H1 (cell line): ENCODE results near the gene INPP4A. TPM values are rescaled to one million over a fixed set of nuclear protein-coding genes. Genes with fewer than 3 reads are reported as not detected.

ENCODE experiments used
- CTCF ChIA-PET: fragments of 300-600 bp; sonication (Branson Sonifier 250); formaldehyde crosslinking; loops from one replicate; lab custom pipeline; 2021; ENCODE audit not compliant: partially characterized antibody; lab: Charles Lee
- POLR2A ChIA-PET: fragments of 300-600 bp; sonication (Branson Sonifier 250); formaldehyde crosslinking; loops from one replicate; lab custom pipeline; 2021; ENCODE audit warnings: inconsistent platforms; ENCODE audit not compliant: partially characterized antibody; lab: Charles Lee
- DNase-seq, 2 experiments: peaks; one replicate each; pipeline versions ENCODE4 v3.0.0 to v3.0.0-alpha.2; 2010 to 2022; ENCODE audit warnings: low spot score in 2 of 2, low read depth in 1 of 2, mixed read lengths in 1 of 2
- FAIRE-seq: peaks from 2 replicates; lab custom pipeline; 2011; peaks lifted over from hg19 to GRCh38; lab: Jason Lieb, UNC
- H2AFZ ChIP-seq: 2 replicates; pipeline ENCODE4 v1.8.1; 2012; ENCODE audit warnings: low read length, inconsistent platforms
- H2AK5ac ChIP-seq: 2 replicates; pipeline ENCODE4 v1.6.1; 2013; ENCODE audit warnings: low read depth, low read length
- H2BK120ac ChIP-seq: replicated peaks from 2 replicates; pipeline ENCODE3; 2013; ENCODE audit warnings: low read depth, low read length, inconsistent platforms
- H2BK12ac ChIP-seq: 2 replicates; pipeline ENCODE4 v1.6.1; 2013; ENCODE audit warnings: low read depth, low read length
- H2BK15ac ChIP-seq: 2 replicates; pipeline ENCODE4 v1.6.1; 2013; ENCODE audit warnings: low read length
- H2BK20ac ChIP-seq: 2 replicates; pipeline ENCODE4 v1.6.1; 2013; ENCODE audit warnings: low read length
- H2BK5ac ChIP-seq: 2 replicates; pipeline ENCODE4 v1.6.1; 2013; ENCODE audit warnings: low read depth, low read length
- H3K14ac ChIP-seq: 2 replicates; pipeline ENCODE4 v1.6.1; 2013; ENCODE audit warnings: inconsistent platforms; ENCODE audit not compliant: insufficient read length
- H3K18ac ChIP-seq: 2 replicates; pipeline ENCODE4 v1.6.1; 2013; ENCODE audit warnings: low read length; ENCODE audit errors: extremely low read depth
- H3K23ac ChIP-seq: 2 replicates; pipeline ENCODE4 v1.6.1; 2013; ENCODE audit warnings: inconsistent platforms; ENCODE audit not compliant: insufficient read length
- H3K23me2 ChIP-seq: 2 replicates; pipeline ENCODE4 v1.6.1; 2013; ENCODE audit warnings: low read depth, low read length
- H3K27ac ChIP-seq: 2 replicates; pipeline ENCODE4 v1.6.1; 2011; ENCODE audit warnings: low read depth, low read length, inconsistent platforms
- H3K27me3 ChIP-seq, 4 experiments: replicated peaks in 1 of 4; 1 replicate in 1 of 4; 2 replicates in 3 of 4; pipeline versions ENCODE4 v1.6.1 to v1.8.1; 2011 to 2013; ENCODE audit warnings: low read length in 3 of 4, mild to moderate bottlenecking in 3 of 4, inconsistent platforms in 2 of 4, mixed read lengths in 2 of 4, moderate library complexity in 1 of 4; ENCODE audit not compliant: control insufficient read depth in 3 of 4, insufficient read depth in 3 of 4; ENCODE audit errors: extremely low read depth in 1 of 4
- H3K36me3 ChIP-seq, 4 experiments: 2 replicates each; pipeline versions ENCODE4 v1.6.1 to v1.8.1; 2011 to 2013; ENCODE audit warnings: mild to moderate bottlenecking in 4 of 4, low read length in 3 of 4, moderate library complexity in 2 of 4, control low read depth in 1 of 4, inconsistent platforms in 1 of 4; ENCODE audit not compliant: insufficient read depth in 4 of 4, control insufficient read depth in 2 of 4
- H3K4ac ChIP-seq: replicated peaks from 2 replicates; pipeline ENCODE3; 2013; ENCODE audit warnings: low read length, low read depth, mixed read lengths, inconsistent platforms; ENCODE audit not compliant: insufficient read length
- H3K4me1 ChIP-seq, 4 experiments: replicated peaks in 1 of 4; 1 replicate in 1 of 4; 2 replicates in 3 of 4; pipeline versions ENCODE4 v1.6.1 to v1.8.1; 2011 to 2013; ENCODE audit warnings: low read length in 3 of 4, inconsistent platforms in 2 of 4, mixed read lengths in 1 of 4; ENCODE audit not compliant: insufficient read depth in 4 of 4, control insufficient read depth in 3 of 4
- H3K4me2 ChIP-seq, 2 experiments: 2 replicates each; pipeline versions ENCODE4 v1.6.1 to v1.8.1; 2011 to 2013; ENCODE audit warnings: low read depth in 2 of 2, low read length in 2 of 2, control low read depth in 1 of 2, inconsistent platforms in 1 of 2, mild to moderate bottlenecking in 1 of 2; ENCODE audit not compliant: insufficient read depth in 1 of 2
- H3K4me3 ChIP-seq, 4 experiments: fragments of 200-600, 300-600 bp in 1 of 4; sonication (generic), shearing (Covaris generic), sonication (Bioruptor Twin) in 1 of 4; 2 replicates each; pipeline versions ENCODE4 v1.5.1 to v1.8.1; 2011 to 2016; ENCODE audit warnings: low read length in 4 of 4, low read depth in 3 of 4, control low read depth in 2 of 4, inconsistent platforms in 2 of 4, mild to moderate bottlenecking in 2 of 4, mixed read lengths in 1 of 4, moderate library complexity in 1 of 4; ENCODE audit not compliant: insufficient read depth in 2 of 4; ENCODE audit errors: extremely low read depth in 1 of 4
- H3K56ac ChIP-seq: replicated peaks from 2 replicates; pipeline ENCODE3; 2013; ENCODE audit warnings: low read depth, mild to moderate bottlenecking, mixed read lengths, low read length, inconsistent platforms; ENCODE audit not compliant: insufficient read length
- H3K79me1 ChIP-seq: 2 replicates; pipeline ENCODE4 v1.6.1; 2013; ENCODE audit warnings: low read depth, low read length, control low read depth
- H3K79me2 ChIP-seq, 2 experiments: 2 replicates each; pipeline versions ENCODE4 v1.6.1 to v1.8.1; 2012 to 2013; ENCODE audit warnings: low read length in 2 of 2, mild to moderate bottlenecking in 2 of 2, inconsistent platforms in 1 of 2; ENCODE audit not compliant: insufficient read depth in 2 of 2, control insufficient read depth in 1 of 2
- H3K9ac ChIP-seq, 4 experiments: replicated peaks in 1 of 4; 1 replicate in 1 of 4; 2 replicates in 3 of 4; pipeline versions ENCODE4 v1.6.1 to v1.8.1; 2011 to 2013; ENCODE audit warnings: low read depth in 3 of 4, low read length in 3 of 4, control low read depth in 2 of 4, mild to moderate bottlenecking in 2 of 4, moderate library complexity in 2 of 4, inconsistent platforms in 1 of 4; ENCODE audit errors: extremely low read depth in 1 of 4
- H3K9me3 ChIP-seq, 2 experiments: 2 replicates each; pipeline versions ENCODE4 v1.6.1 to v1.8.1; 2012 to 2013; ENCODE audit warnings: mild to moderate bottlenecking in 2 of 2, moderate library complexity in 2 of 2, control low read depth in 1 of 2, inconsistent platforms in 1 of 2, low read depth in 1 of 2, low read length in 1 of 2, mixed read lengths in 1 of 2; ENCODE audit not compliant: insufficient read depth in 2 of 2
- H4K20me1 ChIP-seq, 2 experiments: replicated peaks in 1 of 2; 2 replicates each; pipeline versions ENCODE3 to v1.8.1; 2011 to 2013; ENCODE audit warnings: inconsistent platforms in 2 of 2, low read length in 2 of 2, mild to moderate bottlenecking in 1 of 2; ENCODE audit not compliant: insufficient read depth in 2 of 2, control insufficient read depth in 1 of 2
- H4K5ac ChIP-seq: 2 replicates; pipeline ENCODE4 v1.6.1; 2013; ENCODE audit warnings: low read length, low read depth, mixed read lengths, inconsistent platforms; ENCODE audit not compliant: insufficient read length
- H4K8ac ChIP-seq: 2 replicates; pipeline ENCODE4 v1.8.0; 2013; ENCODE audit warnings: mild to moderate bottlenecking, moderate library complexity, low read length, inconsistent platforms; ENCODE audit not compliant: insufficient read depth; ENCODE audit errors: extremely low read depth
- H4K91ac ChIP-seq: replicated peaks from 2 replicates; pipeline ENCODE3; 2013; ENCODE audit warnings: low read length, mixed read lengths, inconsistent platforms; ENCODE audit not compliant: insufficient read length
- CBX8 ChIP-seq: fragments of 300-800, 300-1000 bp; sonication (generic); IDR thresholded peaks from 2 replicates; pipeline ENCODE4 v1.7.1; 2016; ENCODE audit warnings: low read depth, low read length, borderline replicate concordance
- CTCF ChIP-seq, 3 experiments: IDR thresholded peaks; 1 replicate in 2 of 3; 2 replicates in 1 of 3; pipeline versions ENCODE4 v1.5.1 to v1.6.1; 2011; ENCODE audit warnings: low read length in 3 of 3, mild to moderate bottlenecking in 3 of 3, inconsistent platforms in 2 of 3, low read depth in 1 of 3, moderate library complexity in 1 of 3; ENCODE audit not compliant: insufficient read depth in 1 of 3; ENCODE audit errors: control extremely low read depth in 1 of 3
- HDAC6 ChIP-seq: IDR thresholded peaks from one replicate; pipeline ENCODE4 v1.7.1; 2012; ENCODE audit warnings: low read depth, mild to moderate bottlenecking, inconsistent platforms, low read length, moderate library complexity
- KDM1A ChIP-seq: fragments of 200-600, 300-600 bp; sonication (generic); IDR thresholded peaks from 2 replicates; pipeline ENCODE4 v1.7.1; 2016; ENCODE audit warnings: mild to moderate bottlenecking, low read length, borderline replicate concordance
- SIX5 ChIP-seq: IDR thresholded peaks from 2 replicates; pipeline ENCODE4 v1.6.1; 2011; ENCODE audit warnings: mild to moderate bottlenecking, low read depth, low read length
- WGBS, 2 experiments: shearing (Covaris generic) in 1 of 2; methylation state at CpG; one replicate each; pipeline versions ENCODE4 v1.1.6 to v1.1.7; 2013 to 2015; ENCODE audit warnings: low lambda C conversion rate in 2 of 2, mixed read lengths in 2 of 2, inconsistent platforms in 1 of 2, low coverage in 1 of 2, missing lambda C conversion rate in 1 of 2; ENCODE audit not compliant: insufficient replicate concordance in 2 of 2, insufficient coverage in 1 of 2, insufficient read length in 1 of 2; ENCODE audit errors: extremely low coverage in 1 of 2, missing lambda C conversion rate in 1 of 2; 5-methylcytosine and 5-hydroxymethylcytosine counted together
- polyA plus RNA-seq, 7 experiments: library from polyadenylated mRNA; depleted of rRNA in 3 of 7; stranded (reverse) in 5 of 7; unstranded in 2 of 7; fragments of >200 nt in 5 of 7; fragments of 200-250 nt in 2 of 7; gene quantifications; 1 replicate in 5 of 7; 2 replicates in 1 of 7; 4 replicates in 1 of 7; pipeline versions ENCODE4 v1.2.1 to v1.2.3, GENCODE V29; 2011 to 2013; ENCODE audit warnings: missing spikeins in 2 of 7, mixed read lengths in 2 of 7
- total RNA-seq: library from RNA; stranded (reverse); fragmentation: NEBNext Ultra II Directional; extraction: Animal tissue kit (Norgen Biotek cat#: 25700); gene quantifications from 2 replicates; pipeline ENCODE4 v1.2.1, GENCODE V29; 2021

Gene INPP4A
- total and polyA plus RNA-seq, 2 of the 8 experiments (the other 6 are each of a cell fraction or from before 2014, with no cell fraction given), result 25.6 to 34.3 TPM

DNA sequence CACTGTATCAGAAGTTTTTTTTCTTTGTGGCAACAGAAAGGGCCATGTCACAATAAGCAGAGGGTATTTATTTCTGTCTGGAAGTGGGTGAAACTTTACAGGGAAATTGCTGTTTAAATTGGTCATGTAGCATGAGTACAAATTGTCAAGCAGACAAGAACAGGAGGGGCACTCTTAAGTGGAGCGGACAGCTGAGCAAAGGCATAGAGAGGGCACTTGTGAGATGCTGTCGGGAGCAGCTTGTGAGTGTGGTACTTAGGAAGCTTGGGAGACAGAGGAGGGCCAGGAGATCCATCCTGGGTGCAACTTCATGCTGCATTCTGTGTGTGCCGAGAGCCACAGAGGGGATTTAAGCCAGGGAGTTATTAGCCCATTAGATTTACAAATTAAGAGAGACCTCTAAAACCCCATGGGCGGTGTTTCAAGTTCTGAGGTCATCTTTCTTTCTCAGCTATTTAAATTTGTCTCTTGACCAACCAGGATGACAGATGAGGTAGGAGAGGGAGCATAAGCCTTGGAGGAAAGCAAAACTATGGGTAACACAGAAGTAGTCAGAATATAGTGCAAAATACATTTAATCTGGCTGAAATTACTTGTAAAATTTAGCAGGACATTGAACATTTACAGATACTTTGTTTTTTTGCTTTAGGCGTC is 30.4 kb downstream of the INPP4A start:
- Histone ChIP-seq H4K20me1 (peaks cover 9 to 12% of the 10 kb centered on the region in 2 experiments), H2BK15ac (no peak overlapping the region), H3K23ac (no peak overlapping the region), H2BK5ac (no peak overlapping the region)
- no peak for TF ChIP-seq SIX5
- no peak for TF ChIP-seq CBX8
- TF ChIP-seq KDM1A, result no peak
- no peak for TF ChIP-seq CTCF (IDR thresholded peaks at IDR 0.05; ENCODE audit: control extremely low read depth in 1 of 3, insufficient read depth in 1 of 3, low read depth in 1 of 3, low read length in 3 of 3)
- no peak for TF ChIP-seq HDAC6
- TF ChIP-seq, all 59 proteins: peak for 0
- Histone ChIP-seq H3K27ac (no peak overlapping the region), H3K4me3 (no peak overlapping the region), H3K14ac (no peak overlapping the region), H3K79me1 (peaks cover 17% of the 10 kb centered on the region), H4K8ac (no peak overlapping the region), H4K5ac (no peak overlapping the region), H3K9me3 (no peaks in the 10 kb centered on the region), H3K4me1 (peaks cover 4 to 24% (median 17%) of the 10 kb centered on the region in 4 experiments), H3K4ac (no peak overlapping the region), H3K27me3 (no peaks in the 10 kb centered on the region), H2AFZ (no peak overlapping the region), H3K4me2 (peak overlapping the region in 1 of 2 experiments; percentile 20; a peak in 1 of 4 replicates), H3K23me2 (peaks cover 4% of the 10 kb centered on the region; the same call in 1 of the 2 replicates), H3K56ac (no peak overlapping the region), H4K91ac (no peak overlapping the region), H3K79me2 (peaks cover 0 to 90% of the 10 kb centered on the region in 2 experiments; a peak in 3 of 4 replicates), H2BK120ac (no peak overlapping the region), H2BK20ac (no peak overlapping the region), H3K9ac (no peak overlapping the region), H3K36me3 (no peaks in the 10 kb centered on the region), H2AK5ac (no peak overlapping the region), H2BK12ac (no peak overlapping the region), H3K18ac (no peak overlapping the region)
- DNase-seq, result no peak
- WGBS, 2 experiments, result 72% methylated on average over 5 of the region's 5 CpGs; no CpG with 5 or more reads in 1 of the 2 experiments
- ChIA-PET POLR2A (no interaction called here), CTCF (interaction anchor here (0.8 to 3.6 kb wide), 6 partner anchors 10 to 144 kb away, joined by 4 to 27 read pairs (median 4); no protein-coding TSS in a partner anchor)
- peak; percentile 48 for FAIRE-seq
